Measurements from ENCODE around the gene HIF1AN. TPM values are rescaled to one million over a fixed set of nuclear protein-coding genes. Genes with fewer than 3 reads are reported as not detected.

Gene HIF1AN
- total and polyA plus RNA-seq, 2 of the 8 experiments (the other 6 are each of a cell fraction or from before 2014, with no cell fraction given): 10.9 to 62.8 TPM

GRCh38 chr10:100560248-100560647 is 24.5 kb downstream of the HIF1AN start:
- TF ChIP-seq POLR2A (IDR thresholded peaks at IDR 0.05; ENCODE audit: control extremely low read depth in 1 of 2, low read depth in 2 of 2, low read length in 2 of 2) (no peak), BRCA1 (IDR thresholded peaks at IDR 0.05; ENCODE audit: low read depth, low read length) (no peak), RFX5 (IDR thresholded peaks at IDR 0.05; ENCODE audit: borderline replicate concordance, low read depth, low read length) (no peak), CHD2 (IDR thresholded peaks at IDR 0.05; ENCODE audit: low read length) (no peak), HDAC6 (IDR thresholded peaks at IDR 0.05; ENCODE audit: low read depth, low read length) (no peak), MAFK (IDR thresholded peaks at IDR 0.05; ENCODE audit: low read depth, low read length) (no peak), FOSL1 (IDR thresholded peaks at IDR 0.05; ENCODE audit: insufficient read depth, low read depth, low read length) (no peak), USF2 (IDR thresholded peaks at IDR 0.05; ENCODE audit: low read length) (no peak), KDM4A (IDR thresholded peaks at IDR 0.05; ENCODE audit: low read depth, low read length, severe bottlenecking) (no peak), EP300 (IDR thresholded peaks at IDR 0.05; ENCODE audit: borderline replicate concordance in 1 of 2, low read depth in 2 of 2, low read length in 2 of 2) (no peak), ASH2L (IDR thresholded peaks at IDR 0.05; ENCODE audit: low read length) (no peak), TEAD4 (IDR thresholded peaks at IDR 0.05; ENCODE audit: low read depth, low read length) (no peak)
- no peak overlapping the region for H2BK5ac ChIP-seq (ENCODE audit: low read depth, low read length)
- no peaks in the 10 kb centered on the region for H3K79me2 ChIP-seq (ENCODE audit: control insufficient read depth in 1 of 2, insufficient read depth in 2 of 2, low read length in 2 of 2)
- no peak overlapping the region for H2AFZ ChIP-seq (ENCODE audit: low read length)
- FAIRE-seq (no peak), DNase-seq (ENCODE audit: low read depth in 1 of 2, low spot score in 2 of 2) (no peak)
- no peak overlapping the region for H2BK120ac ChIP-seq (replicated peaks; ENCODE audit: low read depth, low read length)
- H3K9me3 ChIP-seq (ENCODE audit: insufficient read depth in 2 of 2, low read depth in 1 of 2, low read length in 1 of 2): peaks cover 0 to 3% of the 10 kb centered on the region in 2 experiments; a peak in 1 of 4 replicates
- H2BK12ac ChIP-seq (ENCODE audit: low read depth, low read length): no peak overlapping the region
- ChIA-PET POLR2A (ENCODE audit: partially characterized antibody) (interaction anchor here (0.7 to 5.2 kb wide), 10 partner anchors 10 to 319 kb away, joined by 3 to 41 read pairs (median 8); partner anchors contain the start of gene HIF1AN), CTCF (ENCODE audit: partially characterized antibody) (interaction anchor here (0.6 to 6.1 kb wide), 14 partner anchors 9 to 610 kb away, joined by 3 to 81 read pairs (median 14); no protein-coding TSS in a partner anchor)
- H3K9ac ChIP-seq (replicated peaks in 1 of 4; ENCODE audit: extremely low read depth in 1 of 4, low read depth in 3 of 4, low read length in 3 of 4): no peak overlapping the region
- H2BK20ac ChIP-seq (ENCODE audit: low read length): no peak overlapping the region
- no peaks in the 10 kb centered on the region for H3K79me1 ChIP-seq (ENCODE audit: low read depth, low read length)
- no peak overlapping the region for H3K27ac ChIP-seq (ENCODE audit: low read depth, low read length)
- no peak overlapping the region for H3K56ac ChIP-seq (replicated peaks; ENCODE audit: insufficient read length, low read depth, low read length)
- H3K4me2 ChIP-seq (ENCODE audit: insufficient read depth in 1 of 2, low read depth in 2 of 2, low read length in 2 of 2): no peak overlapping the region
- H3K14ac ChIP-seq (ENCODE audit: insufficient read length): no peak overlapping the region
- peaks cover 0 to 4% (median 0%) of the 10 kb centered on the region in 4 experiments; a peak in 2 of 7 replicates for H3K4me1 ChIP-seq (replicated peaks in 1 of 4; ENCODE audit: control insufficient read depth in 3 of 4, insufficient read depth in 4 of 4, low read length in 3 of 4)
- H4K91ac ChIP-seq (replicated peaks; ENCODE audit: insufficient read length, low read length): no peak overlapping the region
- no peaks in the 10 kb centered on the region for H3K23me2 ChIP-seq (ENCODE audit: low read depth, low read length)
- H3K27me3 ChIP-seq (replicated peaks in 1 of 4; ENCODE audit: control insufficient read depth in 3 of 4, extremely low read depth in 1 of 4, insufficient read depth in 3 of 4, low read length in 3 of 4): peaks cover 0 to 13% (median 5%) of the 10 kb centered on the region in 4 experiments; a peak in 4 of 7 replicates
- H3K4ac ChIP-seq (replicated peaks; ENCODE audit: insufficient read length, low read depth, low read length): no peak overlapping the region
- H4K5ac ChIP-seq (ENCODE audit: insufficient read length, low read depth, low read length): no peak overlapping the region
- H3K36me3 ChIP-seq (ENCODE audit: control insufficient read depth in 2 of 4, insufficient read depth in 4 of 4, low read length in 3 of 4): peaks cover 0 to 12% (median 3%) of the 10 kb centered on the region in 4 experiments; a peak in 3 of 8 replicates
- H3K4me3 ChIP-seq (ENCODE audit: extremely low read depth in 1 of 4, insufficient read depth in 2 of 4, low read depth in 3 of 4, low read length in 4 of 4): no peak overlapping the region
- no peak overlapping the region for H3K18ac ChIP-seq (ENCODE audit: extremely low read depth, low read length)
- H2BK15ac ChIP-seq (ENCODE audit: low read length): no peak overlapping the region
- no peak overlapping the region for H4K8ac ChIP-seq (ENCODE audit: extremely low read depth, insufficient read depth, low read length)
- no peak overlapping the region for H2AK5ac ChIP-seq (ENCODE audit: low read depth, low read length)
- no peaks in the 10 kb centered on the region for H4K20me1 ChIP-seq (replicated peaks in 1 of 2; ENCODE audit: control insufficient read depth in 1 of 2, insufficient read depth in 2 of 2, low read length in 2 of 2)
- no peak overlapping the region for H3K23ac ChIP-seq (ENCODE audit: insufficient read length)
- 88% methylated on average over 1 of the region's 1 CpG; no CpG with 5 or more reads in 1 of the 2 experiments for WGBS, 2 experiments (ENCODE audit: extremely low coverage in 1 of 2, insufficient coverage in 1 of 2, insufficient read length in 1 of 2, insufficient replicate concordance in 2 of 2, low coverage in 1 of 2, low lambda C conversion rate in 2 of 2, missing lambda C conversion rate in 1 of 2)

Data from H1 (cell line).